ENCODE measurements around the gene NUPR1. TPM values are rescaled to one million over a fixed set of nuclear protein-coding genes. Genes with fewer than 3 reads are reported as not detected.

NUPR1 gene
- total RNA-seq, 4 donors from 2014 or later, result 20.2 to 56.4 (median 40.1) TPM

DNA sequence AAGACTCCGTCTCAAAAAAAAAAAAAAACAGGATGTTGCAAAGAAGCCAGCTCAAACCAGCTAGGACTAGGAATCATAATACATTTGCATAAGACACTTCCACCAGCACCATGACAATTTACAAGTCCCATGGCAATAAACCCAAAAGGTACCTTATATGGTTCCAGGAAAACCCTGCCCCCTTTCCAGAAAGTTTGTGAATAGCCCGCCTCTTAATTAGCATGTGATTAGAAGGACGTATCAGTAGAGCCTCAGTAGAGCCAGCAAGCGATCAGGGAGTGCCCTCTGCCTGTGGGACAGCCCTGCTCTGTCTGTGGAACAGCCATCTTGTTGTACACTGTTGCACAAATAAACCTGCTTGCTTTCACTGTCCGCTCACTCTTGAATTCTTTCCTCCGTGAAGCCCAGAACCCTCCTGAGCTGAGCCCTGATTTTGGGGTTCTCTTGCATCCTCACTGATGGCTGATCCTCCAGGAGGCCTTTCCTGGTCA lies 14.0 kb downstream of the NUPR1 start:
- TF ChIP-seq CTCF (IDR thresholded peaks at IDR 0.05), result no peak
- ATAC-seq (ENCODE audit: low FRiP score) (peak; percentile 32), DNase-seq (ENCODE audit: low spot score) (no peak)

GRCh38 chr16:28522792-28523191 lies 16.0 kb downstream of the NUPR1 start:
- TF ChIP-seq CTCF (IDR thresholded peaks at IDR 0.05), result no peak
- ATAC-seq (ENCODE audit: low FRiP score), result no peak

DNA sequence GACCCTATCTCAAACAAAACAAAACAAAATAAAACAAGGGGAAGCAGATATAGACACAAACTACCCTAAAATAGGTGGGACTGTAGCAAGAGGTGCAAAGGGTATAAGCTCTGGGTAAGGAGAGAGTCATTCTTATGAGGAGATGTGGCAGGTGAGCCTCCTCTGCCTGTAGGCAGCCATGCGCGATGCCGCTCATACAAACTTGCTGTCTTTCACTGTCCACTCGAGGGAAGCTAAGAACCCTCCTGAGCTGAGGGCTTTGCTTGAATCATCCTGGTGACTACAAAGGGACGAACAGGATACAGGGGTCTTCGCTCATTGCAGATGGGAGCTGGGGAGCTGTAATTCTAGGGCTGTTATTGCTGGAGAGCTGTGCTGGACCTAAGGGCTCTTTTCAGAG lies 17.3 kb downstream of the NUPR1 start:
- no peak for ATAC-seq (ENCODE audit: low FRiP score)
- TF ChIP-seq CTCF (IDR thresholded peaks at IDR 0.05), result no peak
- no peak for DNase-seq (ENCODE audit: low spot score)

More at GRCh38 chr16:28522792-28523191, 16.0 kb downstream of the NUPR1 start:
- DNase-seq (ENCODE audit: low spot score), result no peak

- ATAC-seq (ENCODE audit: low FRiP score) (no peak), DNase-seq (ENCODE audit: low spot score) (no peak)
- TF ChIP-seq CTCF (IDR thresholded peaks at IDR 0.05), result no peak
Observed at GRCh38 chr16:28520672-28521071, 18.1 kb downstream of the NUPR1 start.

DNA sequence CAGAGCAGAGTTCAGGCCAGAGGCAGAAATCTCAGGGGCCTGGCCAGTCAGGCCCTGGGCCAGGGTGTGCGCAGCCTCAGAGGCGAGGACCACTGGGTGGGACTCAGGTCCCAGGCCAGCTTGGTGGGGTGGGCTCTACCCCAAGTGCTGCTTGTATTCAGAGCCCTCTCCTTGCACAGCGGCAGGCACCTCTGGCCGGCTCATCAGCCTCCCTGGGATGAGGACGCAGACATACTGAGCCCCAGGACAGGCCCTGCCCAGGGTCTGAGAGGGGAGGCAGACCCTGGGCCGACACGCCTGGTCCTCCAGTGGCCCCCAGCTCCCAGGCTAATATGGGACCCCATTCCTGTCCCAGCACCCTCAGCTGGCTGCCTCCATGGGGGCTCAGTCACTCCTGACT lies 24.5 kb downstream of the NUPR1 start:
- no peak for TF ChIP-seq CTCF (IDR thresholded peaks at IDR 0.05)
- ATAC-seq (ENCODE audit: low FRiP score) (no peak), DNase-seq (ENCODE audit: low spot score) (no peak)

GRCh38 chr16:28513484-28514181 lies 25.1 kb downstream of the NUPR1 start:
- DNase-seq (ENCODE audit: low spot score), result no peak
- ATAC-seq (ENCODE audit: low FRiP score), result no peak
- TF ChIP-seq CTCF (IDR thresholded peaks at IDR 0.05), result no peak

All from omental fat pad (tissue), 4 donors.